Skeletal muscle satellite cell (primary cell): ENCODE data around the gene PLPPR5.
A peak's percentile ranks its signal among the peaks of the same experiment; 100 is the strongest.

Experiments
- H3K27me3 ChIP-seq: 2 replicates; pipeline ENCODE4 v1.7.0; 2013; ENCODE audit warnings: low read length; ENCODE audit not compliant: control insufficient read depth, insufficient read depth
- H3K36me3 ChIP-seq: 2 replicates; pipeline ENCODE4 v1.7.0; 2013; ENCODE audit warnings: mild to moderate bottlenecking, control low read depth, low read length; ENCODE audit not compliant: insufficient read depth
- H3K4me1 ChIP-seq: 2 replicates; pipeline ENCODE4 v1.7.0; 2013; ENCODE audit warnings: low read length; ENCODE audit not compliant: control insufficient read depth, insufficient read depth
- H3K4me2 ChIP-seq: 2 replicates; pipeline ENCODE4 v1.7.0; 2013; ENCODE audit warnings: mild to moderate bottlenecking, low read length
- H3K4me3 ChIP-seq: 2 replicates; pipeline ENCODE4 v1.7.0; 2013; ENCODE audit warnings: low read length
- H3K9ac ChIP-seq: 2 replicates; pipeline ENCODE4 v1.7.0; 2013; ENCODE audit warnings: mild to moderate bottlenecking, low read depth, low read length, moderate library complexity
- H3K9me3 ChIP-seq: replicated peaks from 2 replicates; pipeline ENCODE4 v1.7.0; 2013; ENCODE audit warnings: mild to moderate bottlenecking, control low read depth, low read length

The PLPPR5 gene

GRCh38 chr1:98906809-98907208 lies 97.9 kb downstream of the PLPPR5 start:
- Histone ChIP-seq H3K9me3 (no peaks in the 10 kb centered on the region), H3K27me3 (no peaks in the 10 kb centered on the region), H3K4me2 (no peak overlapping the region), H3K4me3 (no peak overlapping the region), H3K9ac (no peak overlapping the region), H3K4me1 (peaks cover 28% of the 10 kb centered on the region), H3K36me3 (no peaks in the 10 kb centered on the region)

DNA sequence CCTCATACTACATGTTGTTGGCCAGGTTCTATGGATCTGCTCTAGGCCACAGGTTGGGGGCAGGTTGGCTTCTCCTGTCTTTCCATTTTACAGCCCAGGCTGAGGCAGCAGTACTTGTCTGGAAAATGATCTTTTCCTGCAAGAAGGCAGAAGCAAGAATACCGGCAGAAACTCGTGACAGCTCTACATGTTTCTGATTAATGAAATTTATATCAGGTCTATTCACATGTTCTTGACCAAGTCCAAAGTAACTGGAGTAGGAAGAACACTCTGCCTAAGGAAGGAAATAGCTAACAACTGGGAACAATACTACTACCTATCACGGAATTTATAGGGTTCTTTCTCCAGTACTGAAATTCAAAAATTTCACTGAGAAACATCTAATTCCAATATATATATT lies 98.3 kb downstream of the PLPPR5 start:
- no peak overlapping the region for H3K4me3 ChIP-seq
- no peaks in the 10 kb centered on the region for H3K36me3 ChIP-seq
- no peak overlapping the region for H3K9ac ChIP-seq
- H3K4me1 ChIP-seq = peaks cover 28% of the 10 kb centered on the region
- no peaks in the 10 kb centered on the region for H3K27me3 ChIP-seq
- H3K4me2 ChIP-seq = no peak overlapping the region
- H3K9me3 ChIP-seq = no peaks in the 10 kb centered on the region

- Histone ChIP-seq H3K4me2 (no peak overlapping the region), H3K9me3 (no peaks in the 10 kb centered on the region), H3K36me3 (no peaks in the 10 kb centered on the region), H3K9ac (no peak overlapping the region), H3K27me3 (no peaks in the 10 kb centered on the region), H3K4me3 (no peak overlapping the region), H3K4me1 (peaks cover 28% of the 10 kb centered on the region)
These were observed 100.0 kb downstream of the PLPPR5 start for GRCh38 chr1:98904684-98905083.

DNA sequence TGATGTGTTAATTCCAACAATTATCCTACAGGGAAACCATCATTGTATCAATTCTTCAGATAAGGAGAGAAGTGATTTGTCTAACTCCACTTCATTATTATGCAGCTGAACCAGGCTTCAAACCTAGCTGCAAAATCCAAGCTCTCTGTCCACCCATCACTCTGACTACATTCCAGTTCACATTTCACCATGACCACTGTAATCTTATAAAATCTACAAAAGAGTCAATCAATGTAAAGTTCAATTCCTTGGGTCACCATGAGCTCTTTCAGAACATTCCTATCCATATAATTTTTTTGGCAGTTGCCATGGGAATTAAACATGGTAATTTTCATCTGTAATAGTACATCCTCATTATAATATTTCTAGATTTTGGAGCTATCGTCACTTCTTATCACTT lies 100.9 kb downstream of the PLPPR5 start:
- no peaks in the 10 kb centered on the region for H3K27me3 ChIP-seq
- peak overlapping the region; percentile 18 for H3K9ac ChIP-seq

GRCh38 chr1:98903261-98903660 lies 101.4 kb downstream of the PLPPR5 start:
- peaks cover 37% of the 10 kb centered on the region for H3K4me1 ChIP-seq
- peak overlapping the region; percentile 52 for H3K9ac ChIP-seq
- no peaks in the 10 kb centered on the region for H3K9me3 ChIP-seq
- no peaks in the 10 kb centered on the region for H3K27me3 ChIP-seq
- H3K4me3 ChIP-seq = peak overlapping the region; percentile 6
- H3K36me3 ChIP-seq = no peaks in the 10 kb centered on the region
- H3K4me2 ChIP-seq = peak overlapping the region; percentile 39

More for the DNA sequence above, 100.9 kb downstream of the PLPPR5 start:
- H3K36me3 ChIP-seq = no peaks in the 10 kb centered on the region
- H3K4me2 ChIP-seq = peak overlapping the region; percentile 39
- H3K9me3 ChIP-seq = no peaks in the 10 kb centered on the region
- peak overlapping the region; percentile 6 for H3K4me3 ChIP-seq
- peaks cover 32% of the 10 kb centered on the region for H3K4me1 ChIP-seq

DNA sequence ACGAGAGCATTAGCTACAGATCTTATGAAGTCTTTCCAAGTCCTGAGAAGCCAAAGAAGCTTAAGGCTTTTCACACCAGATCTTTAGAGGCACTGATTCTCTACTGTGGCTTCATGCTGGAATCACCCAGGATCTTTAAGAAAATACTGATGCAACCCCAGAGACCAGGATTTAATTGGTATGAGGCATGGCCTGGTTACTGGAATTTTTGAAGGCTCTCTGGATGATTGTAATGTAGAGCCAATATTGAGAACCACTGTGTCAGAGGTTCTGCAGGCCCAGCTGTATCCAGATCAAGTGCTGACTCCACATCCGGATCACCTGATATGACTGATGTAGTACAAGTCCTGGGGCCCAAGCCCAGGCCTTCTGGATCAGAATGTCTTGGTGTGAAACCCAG lies 105.7 kb downstream of the PLPPR5 start:
- Histone ChIP-seq H3K27me3 (no peaks in the 10 kb centered on the region), H3K4me3 (no peak overlapping the region), H3K9me3 (no peaks in the 10 kb centered on the region), H3K9ac (no peak overlapping the region), H3K4me2 (no peak overlapping the region), H3K36me3 (no peaks in the 10 kb centered on the region), H3K4me1 (peaks cover 23% of the 10 kb centered on the region)

GRCh38 chr1:98897479-98897878 lies 107.2 kb downstream of the PLPPR5 start:
- Histone ChIP-seq H3K4me2 (no peak overlapping the region), H3K9me3 (no peaks in the 10 kb centered on the region), H3K4me1 (peaks cover 10% of the 10 kb centered on the region), H3K4me3 (no peak overlapping the region), H3K9ac (no peak overlapping the region), H3K27me3 (no peaks in the 10 kb centered on the region), H3K36me3 (no peaks in the 10 kb centered on the region)

- H3K4me3 ChIP-seq = no peak overlapping the region
- H3K9me3 ChIP-seq = no peaks in the 10 kb centered on the region
- H3K9ac ChIP-seq = no peak overlapping the region
- peaks cover 10% of the 10 kb centered on the region for H3K4me1 ChIP-seq
- H3K4me2 ChIP-seq = no peak overlapping the region
- H3K36me3 ChIP-seq = no peaks in the 10 kb centered on the region
- no peaks in the 10 kb centered on the region for H3K27me3 ChIP-seq
These were observed 107.8 kb downstream of the PLPPR5 start for GRCh38 chr1:98896711-98897445.

- H3K36me3 ChIP-seq = no peaks in the 10 kb centered on the region
These were observed 111.3 kb downstream of the PLPPR5 start for GRCh38 chr1:98893371-98893770.

GRCh38 chr1:98888869-98889268 lies 115.8 kb downstream of the PLPPR5 start:
- H3K27me3 ChIP-seq = no peaks in the 10 kb centered on the region
- no peaks in the 10 kb centered on the region for H3K9me3 ChIP-seq
- H3K4me3 ChIP-seq = no peak overlapping the region
- H3K9ac ChIP-seq = no peak overlapping the region
- no peaks in the 10 kb centered on the region for H3K4me1 ChIP-seq
- H3K36me3 ChIP-seq = no peaks in the 10 kb centered on the region
- no peak overlapping the region for H3K4me2 ChIP-seq

More at GRCh38 chr1:98893371-98893770, 111.3 kb downstream of the PLPPR5 start:
- H3K9ac ChIP-seq = no peak overlapping the region
- H3K4me3 ChIP-seq = no peak overlapping the region
- H3K9me3 ChIP-seq = no peaks in the 10 kb centered on the region
- H3K4me2 ChIP-seq = no peak overlapping the region
- peaks cover 2% of the 10 kb centered on the region for H3K4me1 ChIP-seq
- H3K27me3 ChIP-seq = no peaks in the 10 kb centered on the region

GRCh38 chr1:98887507-98887906 lies 117.2 kb downstream of the PLPPR5 start:
- H3K9ac ChIP-seq = no peak overlapping the region
- no peaks in the 10 kb centered on the region for H3K9me3 ChIP-seq
- no peaks in the 10 kb centered on the region for H3K27me3 ChIP-seq

DNA sequence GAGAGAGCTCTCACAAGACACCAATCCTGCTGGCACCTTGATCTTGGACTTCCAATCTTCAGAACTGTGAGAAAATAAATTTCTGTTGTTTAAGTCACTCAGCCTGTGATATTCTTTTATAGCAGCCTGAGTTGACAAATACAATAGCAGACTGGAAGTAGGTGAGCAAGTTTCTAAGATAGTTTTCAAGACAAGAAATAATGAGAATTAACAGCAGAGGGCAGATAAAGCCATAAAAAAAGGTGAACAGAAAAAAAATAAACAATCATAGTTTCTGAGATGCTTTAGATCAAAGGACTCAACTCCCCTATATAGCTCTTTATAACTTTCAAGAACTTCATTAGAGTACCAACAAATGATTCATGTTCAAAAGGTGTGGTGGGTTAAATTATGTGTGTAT lies 119.8 kb downstream of the PLPPR5 start:
- H3K9ac ChIP-seq = no peak overlapping the region
- H3K4me2 ChIP-seq = no peak overlapping the region
- H3K27me3 ChIP-seq = no peaks in the 10 kb centered on the region
- no peaks in the 10 kb centered on the region for H3K36me3 ChIP-seq
- no peaks in the 10 kb centered on the region for H3K4me1 ChIP-seq
- no peaks in the 10 kb centered on the region for H3K9me3 ChIP-seq
- no peak overlapping the region for H3K4me3 ChIP-seq

More at GRCh38 chr1:98887507-98887906, 117.2 kb downstream of the PLPPR5 start:
- Histone ChIP-seq H3K4me3 (no peak overlapping the region), H3K4me1 (no peaks in the 10 kb centered on the region), H3K36me3 (no peaks in the 10 kb centered on the region), H3K4me2 (no peak overlapping the region)
